NCI-H2196 (cell line): Measurements from ENCODE around the gene SMARCC2.
"Not testable (repeated sequence)": the region's sequence is repeated elsewhere in the genome, so short reads cannot be mapped to it uniquely, and the experiment has no call there.

Source experiments
- DNase-seq: peaks from one replicate; lab custom pipeline; 2025; ENCODE audit not compliant: unreplicated experiment; lab: John Stamatoyannopoulos, UW

Gene SMARCC2

DNA sequence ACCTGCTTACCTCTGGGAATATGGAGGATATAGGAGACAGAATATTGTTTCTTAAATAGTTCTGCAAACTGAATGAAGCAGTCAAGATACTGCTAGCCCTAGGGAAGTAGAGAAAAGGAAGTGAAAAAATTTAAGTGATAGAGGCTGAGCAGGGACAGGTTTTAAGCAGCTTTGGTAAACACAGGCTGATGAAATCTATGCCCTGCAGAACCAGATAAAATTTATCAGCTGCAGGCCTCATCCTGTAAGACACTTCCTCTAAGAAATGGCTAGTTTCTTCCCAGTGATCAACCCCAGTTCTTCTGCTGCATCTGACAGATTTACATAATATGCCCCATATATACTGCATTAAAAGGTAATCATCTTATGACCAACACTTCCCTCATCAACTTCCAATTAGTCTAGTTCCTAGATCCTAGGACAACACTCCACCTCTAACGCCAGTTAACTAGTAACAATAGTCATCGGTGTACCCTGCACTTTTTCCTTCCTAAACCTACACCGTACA, 62.5 kb downstream of the SMARCC2 start:
- no peak for DNase-seq

DNA sequence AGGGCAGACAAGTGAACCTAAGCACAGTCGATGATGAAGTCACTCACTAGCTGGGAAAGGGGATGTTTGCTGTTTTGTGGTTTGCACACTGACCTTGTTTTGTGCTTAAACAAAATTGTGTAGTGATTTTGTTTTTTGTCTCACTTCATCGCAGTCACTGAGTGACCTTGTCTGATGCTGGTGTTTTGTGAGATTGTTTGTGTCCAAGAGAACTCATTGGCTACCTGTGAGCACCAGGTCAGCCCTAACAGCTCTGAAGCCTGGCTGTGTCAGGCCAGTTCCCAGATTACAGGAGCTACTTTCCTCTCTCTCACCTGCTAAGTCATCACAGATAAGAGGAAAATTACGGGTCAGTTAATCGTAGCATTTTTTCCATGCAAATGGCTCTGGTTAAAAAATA, 65.2 kb downstream of the SMARCC2 start:
- DNase-seq: no peak

DNA sequence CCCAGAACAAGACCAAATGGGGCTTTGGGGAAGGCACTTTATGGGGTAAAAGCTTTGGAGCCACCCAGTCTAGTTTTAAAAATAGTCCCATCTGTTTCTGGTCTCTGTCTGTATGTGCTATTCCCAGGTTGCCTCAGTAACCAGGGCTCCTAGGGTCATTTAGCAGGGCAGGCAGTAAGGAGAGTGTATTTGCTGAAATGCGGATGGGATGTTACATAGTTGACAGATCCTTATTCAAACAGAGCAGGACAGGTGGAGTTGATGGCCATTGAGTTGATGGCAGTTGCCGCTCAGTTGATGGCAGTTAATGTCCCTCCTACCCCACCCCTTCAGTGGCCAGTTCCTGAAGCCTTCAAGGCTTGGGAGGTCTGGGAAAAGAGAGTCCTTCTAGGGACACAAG, 66.6 kb downstream of the SMARCC2 start:
- DNase-seq: no peak

GRCh38 chr12:56121204-56121870, 67.9 kb downstream of the SMARCC2 start:
- DNase-seq: no peak

GRCh38 chr12:56120158-56120846, 69.0 kb downstream of the SMARCC2 start:
- no peak for DNase-seq

- DNase-seq: peak; percentile 85
Observed at GRCh38 chr12:56119361-56119796, 69.9 kb downstream of the SMARCC2 start.

- DNase-seq: no peak
Observed at GRCh38 chr12:56118688-56119357, 70.5 kb downstream of the SMARCC2 start.

DNA sequence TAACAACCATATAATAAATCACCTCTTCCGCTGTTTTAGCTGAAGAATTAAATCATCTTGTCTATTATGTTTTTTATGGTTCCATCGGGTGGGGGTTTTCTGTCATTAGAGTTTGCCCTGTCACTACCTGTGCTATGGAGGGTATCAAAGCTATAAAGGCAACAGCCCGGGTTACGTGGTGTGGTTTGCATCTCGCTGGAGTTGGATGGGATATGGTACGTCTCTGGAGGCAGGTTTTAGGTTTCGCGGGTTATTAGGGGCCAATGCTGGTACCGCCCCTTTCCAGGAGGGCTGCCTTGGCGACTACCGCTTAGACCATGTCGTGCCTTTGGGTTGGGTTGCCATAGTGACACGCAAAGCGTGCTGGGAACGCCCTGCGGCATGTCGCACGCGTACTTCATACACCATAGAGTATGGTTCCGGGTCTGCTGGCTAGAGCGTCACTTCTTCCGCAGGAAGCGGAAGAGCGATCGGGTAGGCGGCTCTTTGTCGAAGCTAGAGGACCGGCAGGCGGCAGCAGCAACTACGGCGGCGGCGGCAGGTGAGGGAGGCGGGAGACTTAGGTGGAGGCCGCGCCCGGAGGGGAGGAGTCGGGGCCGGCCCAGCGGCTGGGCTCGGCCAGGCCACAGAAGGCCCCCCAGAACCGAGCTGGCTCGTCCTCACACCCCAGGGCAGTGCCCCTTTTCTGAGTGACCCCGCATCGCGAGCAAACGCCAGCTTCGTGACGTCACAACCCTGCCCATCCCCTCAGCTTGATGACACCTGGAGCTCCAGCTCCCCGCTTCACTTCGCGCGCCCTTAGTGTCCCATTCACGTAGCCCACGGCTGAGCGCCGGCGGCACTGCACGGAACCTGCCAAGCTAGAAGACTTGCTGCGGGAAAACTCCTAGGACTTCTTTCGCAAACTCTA, 71.2 kb downstream of the SMARCC2 start, which contains the start of gene ZC3H10:
ZC3H10 (plus strand) TSS at position 489 of the 910 bp plus-strand sequence. CDS start 2,297 bp downstream, outside the sequence.
- peak; percentile 99 for DNase-seq

DNA sequence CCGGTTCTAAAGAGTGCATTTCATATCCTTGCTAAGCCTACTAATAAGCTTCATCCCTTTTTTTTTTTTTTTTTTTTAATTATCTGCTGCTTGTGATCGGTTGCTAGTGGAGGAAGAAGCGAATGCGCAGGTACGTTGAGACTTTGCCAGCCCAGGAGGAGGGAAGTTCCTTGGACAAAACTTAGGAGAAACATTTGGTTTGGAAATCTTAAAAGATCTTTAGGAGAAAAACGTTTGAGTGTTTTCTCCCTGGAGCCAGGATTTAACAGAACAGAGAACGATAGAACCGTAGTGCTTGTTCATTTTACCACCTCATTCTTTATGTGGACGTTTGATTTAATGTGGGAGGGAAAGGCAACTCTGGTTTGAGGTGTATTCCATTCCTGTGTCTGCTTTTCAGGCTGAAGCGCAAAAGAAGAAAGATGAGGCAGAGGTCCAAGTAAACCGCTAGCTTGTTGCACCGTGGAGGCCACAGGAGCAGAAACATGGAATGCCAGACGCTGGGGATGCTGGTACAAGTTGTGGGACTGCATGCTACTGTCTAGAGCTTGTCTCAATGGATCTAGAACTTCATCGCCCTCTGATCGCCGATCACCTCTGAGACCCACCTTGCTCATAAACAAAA, 72.1 kb downstream of the SMARCC2 start:
- not testable (repeated sequence) for DNase-seq

DNA sequence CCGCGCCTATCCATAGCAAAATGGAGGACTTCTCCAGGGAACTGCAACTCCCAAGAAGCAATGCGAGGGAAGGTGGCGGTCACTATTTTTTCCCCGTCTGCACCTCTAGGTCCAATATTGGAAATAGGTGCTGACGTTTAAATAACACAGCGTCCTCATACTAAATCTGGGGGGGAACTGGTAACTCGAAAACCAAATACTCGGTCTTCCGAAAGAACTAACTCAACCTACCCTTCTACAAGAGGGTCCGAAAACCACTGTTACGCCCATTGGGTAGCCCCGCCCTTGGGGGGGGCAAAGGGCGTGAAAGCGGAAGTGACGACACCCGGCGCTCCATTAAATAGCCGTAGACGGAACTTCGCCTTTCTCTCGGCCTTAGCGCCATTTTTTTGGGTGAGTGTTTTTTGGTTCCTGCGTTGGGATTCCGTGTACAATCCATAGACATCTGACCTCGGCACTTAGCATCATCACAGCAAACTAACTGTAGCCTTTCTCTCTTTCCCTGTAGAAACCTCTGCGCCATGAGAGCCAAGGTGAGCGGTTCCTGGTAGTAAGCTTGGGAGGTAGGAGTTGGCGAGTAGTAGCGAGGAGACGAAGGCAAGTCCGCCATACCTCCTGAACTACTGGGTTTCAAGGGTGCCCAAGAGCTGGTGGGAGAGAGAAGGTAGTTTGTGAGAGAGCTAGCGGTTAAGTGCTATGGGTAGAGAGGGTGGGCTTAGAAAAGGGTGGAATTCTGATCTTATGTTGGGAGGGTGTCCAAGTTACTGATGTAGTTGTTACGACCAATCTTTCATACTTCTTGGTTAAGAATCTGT, 72.8 kb downstream of the SMARCC2 start, which contains the start of gene RPL41:
RPL41 (plus strand) TSS at position 367 of the 815 bp plus-strand sequence.
- DNase-seq: peak; percentile 95

DNA sequence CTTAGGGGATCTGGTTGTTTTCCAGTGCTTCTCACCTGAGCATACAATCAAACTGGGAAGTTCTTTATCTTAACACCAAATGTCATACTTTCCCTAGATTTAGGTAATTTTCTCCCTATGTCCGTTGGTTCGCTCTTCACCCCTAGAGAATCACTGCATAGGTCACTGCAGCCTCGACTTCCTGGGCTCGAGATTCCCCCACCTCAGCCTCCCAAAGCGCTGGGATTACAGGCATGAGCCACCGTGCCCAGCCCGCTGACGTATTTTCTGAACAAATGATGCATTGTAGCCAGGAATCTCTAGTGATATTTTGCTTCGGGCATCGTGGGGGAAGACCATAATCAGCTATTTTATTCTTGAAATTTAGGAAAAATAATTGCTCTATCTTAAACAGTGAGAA, 74.0 kb downstream of the SMARCC2 start:
- no peak for DNase-seq

DNA sequence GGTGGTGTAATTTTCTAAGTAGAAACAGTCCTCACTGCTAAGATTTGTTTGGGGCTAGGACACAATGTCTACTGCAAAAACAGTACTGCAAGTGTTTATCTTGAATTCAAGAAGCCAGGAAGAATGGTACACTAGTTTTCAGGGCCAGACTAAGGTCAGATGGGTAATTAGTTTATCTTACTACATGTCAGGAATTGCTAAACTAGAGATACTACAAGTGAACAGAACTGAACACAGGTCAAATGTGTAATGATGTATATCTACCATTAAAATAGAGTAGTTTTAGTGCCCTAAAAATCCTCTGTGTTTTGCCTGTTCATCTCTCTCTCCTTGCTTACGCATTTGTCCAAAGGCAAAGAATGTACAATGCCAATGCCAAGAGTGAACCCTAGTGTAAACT, 75.2 kb downstream of the SMARCC2 start:
- no peak for DNase-seq
